Measurements from ENCODE around the gene FOXE3. TPM values are rescaled to one million over a fixed set of nuclear protein-coding genes. Genes with fewer than 3 reads are reported as not detected.

FOXE3 gene
- total RNA-seq, 1 experiment from 2014 or later = not detected

DNA sequence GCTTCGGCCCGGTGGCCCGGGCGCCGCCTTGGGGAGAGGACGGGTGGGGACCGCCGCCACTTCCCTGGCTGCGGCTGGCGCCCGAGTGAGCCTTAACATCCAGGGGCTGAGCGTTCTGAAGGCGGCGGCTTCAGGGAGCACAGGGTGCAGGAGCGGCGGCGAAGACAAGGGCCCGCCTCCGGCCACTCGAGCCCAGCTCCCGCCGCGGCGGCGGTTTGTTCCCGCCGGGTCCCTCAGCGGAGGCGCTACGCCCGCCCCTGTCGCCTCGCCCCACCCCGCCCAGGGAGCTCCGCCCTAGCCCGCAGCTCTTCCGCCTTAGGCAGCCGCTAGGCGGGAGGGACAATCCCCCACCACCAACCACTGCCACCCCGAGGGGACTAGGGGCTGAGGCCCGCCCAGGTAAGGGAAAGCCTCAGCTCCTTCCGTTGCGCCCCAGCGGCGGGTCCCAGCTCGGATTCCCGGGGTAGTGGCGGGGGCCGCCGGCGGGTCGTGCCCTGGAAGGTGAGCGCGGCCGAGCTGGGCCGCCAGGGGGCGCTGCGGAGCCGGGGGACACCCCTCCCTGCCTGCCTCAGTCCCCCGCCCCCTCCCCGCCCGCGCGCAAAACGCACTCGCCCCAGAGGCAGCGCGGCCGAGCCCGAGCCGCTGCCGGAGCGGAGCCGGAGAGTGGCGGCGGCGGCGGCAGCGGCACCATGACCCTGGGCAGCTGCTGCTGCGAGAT lies 21.5 kb downstream of the FOXE3 start, which contains the start of gene FOXD2:
TSS of gene FOXD2 (plus strand) at position 598 of the 718 bp plus-strand sequence. CDS start at position 690, 92 bp downstream.
- Mint-ChIP-seq H3K27me3 (ENCODE audit: insufficient read depth, unreplicated experiment) (no peaks in the 10 kb centered on the region), H3K4me3 (ENCODE audit: unreplicated experiment) (peak within 1 kb of the TSS; percentile 92), H3K9me3 (ENCODE audit: unreplicated experiment) (no peaks in the 10 kb centered on the region), H3K4me1 (ENCODE audit: insufficient read depth, unreplicated experiment) (peaks cover 17% of the 10 kb centered on the region), H3K36me3 (ENCODE audit: insufficient read depth, unreplicated experiment) (peaks cover 12% of the 10 kb centered on the region), H3K27ac (ENCODE audit: low read depth, unreplicated experiment) (peak within 1 kb of the TSS; percentile 35)
- intact Hi-C loops (cut with micrococcal nuclease) = loop anchor here (1.0 to 5.0 kb wide), 4 partner anchors 90 to 799 kb away; no protein-coding TSS in a partner anchor
- TF ChIP-seq, protein P1, sequence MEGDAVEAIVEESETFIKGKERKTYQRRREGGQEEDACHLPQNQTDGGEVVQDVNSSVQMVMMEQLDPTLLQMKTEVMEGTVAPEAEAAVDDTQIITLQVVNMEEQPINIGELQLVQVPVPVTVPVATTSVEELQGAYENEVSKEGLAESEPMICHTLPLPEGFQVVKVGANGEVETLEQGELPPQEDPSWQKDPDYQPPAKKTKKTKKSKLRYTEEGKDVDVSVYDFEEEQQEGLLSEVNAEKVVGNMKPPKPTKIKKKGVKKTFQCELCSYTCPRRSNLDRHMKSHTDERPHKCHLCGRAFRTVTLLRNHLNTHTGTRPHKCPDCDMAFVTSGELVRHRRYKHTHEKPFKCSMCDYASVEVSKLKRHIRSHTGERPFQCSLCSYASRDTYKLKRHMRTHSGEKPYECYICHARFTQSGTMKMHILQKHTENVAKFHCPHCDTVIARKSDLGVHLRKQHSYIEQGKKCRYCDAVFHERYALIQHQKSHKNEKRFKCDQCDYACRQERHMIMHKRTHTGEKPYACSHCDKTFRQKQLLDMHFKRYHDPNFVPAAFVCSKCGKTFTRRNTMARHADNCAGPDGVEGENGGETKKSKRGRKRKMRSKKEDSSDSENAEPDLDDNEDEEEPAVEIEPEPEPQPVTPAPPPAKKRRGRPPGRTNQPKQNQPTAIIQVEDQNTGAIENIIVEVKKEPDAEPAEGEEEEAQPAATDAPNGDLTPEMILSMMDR (IDR thresholded peaks at IDR 0.05; ENCODE audit: unreplicated experiment) = peak; percentile 97
- peak; percentile 86 for DNase-seq (ENCODE audit: unreplicated experiment)
- ChIA-PET CTCF (interaction anchor here (0.6 to 13.1 kb wide), 51 partner anchors 8 to 1077 kb away, joined by 3 to 696 read pairs (median 4); no protein-coding TSS in a partner anchor), POLR2A (interaction anchor here (0.7 to 3.3 kb wide), 11 partner anchors 16 to 289 kb away, joined by 3 to 17 read pairs (median 4); no protein-coding TSS in a partner anchor)
- no TSS peak for BruUV-seq (replicated peaks)

DNA sequence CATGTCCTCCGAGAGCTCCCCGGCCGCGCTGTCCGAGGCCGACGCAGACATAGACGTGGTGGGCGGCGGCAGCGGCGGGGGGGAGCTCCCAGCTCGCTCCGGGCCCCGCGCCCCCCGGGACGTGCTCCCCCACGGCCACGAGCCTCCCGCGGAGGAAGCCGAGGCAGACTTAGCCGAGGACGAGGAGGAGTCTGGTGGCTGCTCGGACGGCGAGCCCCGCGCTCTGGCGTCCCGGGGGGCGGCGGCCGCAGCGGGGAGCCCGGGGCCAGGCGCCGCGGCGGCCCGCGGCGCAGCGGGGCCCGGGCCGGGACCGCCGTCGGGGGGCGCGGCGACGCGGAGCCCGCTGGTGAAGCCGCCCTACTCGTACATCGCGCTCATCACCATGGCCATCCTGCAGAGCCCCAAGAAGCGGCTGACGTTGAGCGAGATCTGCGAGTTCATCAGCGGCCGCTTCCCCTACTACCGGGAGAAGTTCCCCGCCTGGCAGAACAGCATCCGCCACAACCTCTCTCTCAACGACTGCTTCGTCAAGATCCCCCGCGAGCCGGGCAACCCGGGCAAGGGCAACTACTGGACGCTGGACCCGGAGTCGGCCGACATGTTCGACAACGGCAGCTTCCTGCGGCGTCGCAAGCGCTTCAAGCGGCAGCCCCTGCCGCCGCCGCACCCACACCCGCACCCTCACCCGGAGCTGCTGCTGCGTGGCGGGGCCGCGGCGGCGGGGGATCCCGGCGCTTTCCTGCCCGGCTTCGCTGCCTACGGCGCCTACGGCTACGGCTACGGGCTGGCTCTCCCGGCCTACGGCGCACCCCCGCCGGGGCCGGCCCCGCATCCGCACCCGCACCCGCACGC lies 22.3 kb downstream of the FOXE3 start:
- Mint-ChIP-seq H3K27me3 (ENCODE audit: insufficient read depth, unreplicated experiment) (no peaks in the 10 kb centered on the region), H3K4me3 (ENCODE audit: unreplicated experiment) (peak overlapping the region; percentile 92), H3K27ac (ENCODE audit: low read depth, unreplicated experiment) (no peak overlapping the region), H3K9me3 (ENCODE audit: unreplicated experiment) (no peaks in the 10 kb centered on the region), H3K36me3 (ENCODE audit: insufficient read depth, unreplicated experiment) (peaks cover 7% of the 10 kb centered on the region), H3K4me1 (ENCODE audit: insufficient read depth, unreplicated experiment) (peaks cover 11% of the 10 kb centered on the region)
- intact Hi-C loops (cut with micrococcal nuclease) = loop anchor here (5.0 kb wide), 1 partner anchor 89 kb away; no protein-coding TSS in a partner anchor
- POLR2A ChIA-PET = interaction anchor here (0.7 to 3.3 kb wide), 9 partner anchors 15 to 288 kb away, joined by 3 to 17 read pairs (median 6); no protein-coding TSS in a partner anchor
- no TSS peak for BruUV-seq (replicated peaks)
- CTCF ChIA-PET = interaction anchor here (0.6 to 13.1 kb wide), 37 partner anchors 10 to 1076 kb away, joined by 3 to 696 read pairs (median 5); no protein-coding TSS in a partner anchor
- no peak for DNase-seq (ENCODE audit: unreplicated experiment)
- TF ChIP-seq, protein P1 (IDR thresholded peaks at IDR 0.05; ENCODE audit: unreplicated experiment) = no peak

DNA sequence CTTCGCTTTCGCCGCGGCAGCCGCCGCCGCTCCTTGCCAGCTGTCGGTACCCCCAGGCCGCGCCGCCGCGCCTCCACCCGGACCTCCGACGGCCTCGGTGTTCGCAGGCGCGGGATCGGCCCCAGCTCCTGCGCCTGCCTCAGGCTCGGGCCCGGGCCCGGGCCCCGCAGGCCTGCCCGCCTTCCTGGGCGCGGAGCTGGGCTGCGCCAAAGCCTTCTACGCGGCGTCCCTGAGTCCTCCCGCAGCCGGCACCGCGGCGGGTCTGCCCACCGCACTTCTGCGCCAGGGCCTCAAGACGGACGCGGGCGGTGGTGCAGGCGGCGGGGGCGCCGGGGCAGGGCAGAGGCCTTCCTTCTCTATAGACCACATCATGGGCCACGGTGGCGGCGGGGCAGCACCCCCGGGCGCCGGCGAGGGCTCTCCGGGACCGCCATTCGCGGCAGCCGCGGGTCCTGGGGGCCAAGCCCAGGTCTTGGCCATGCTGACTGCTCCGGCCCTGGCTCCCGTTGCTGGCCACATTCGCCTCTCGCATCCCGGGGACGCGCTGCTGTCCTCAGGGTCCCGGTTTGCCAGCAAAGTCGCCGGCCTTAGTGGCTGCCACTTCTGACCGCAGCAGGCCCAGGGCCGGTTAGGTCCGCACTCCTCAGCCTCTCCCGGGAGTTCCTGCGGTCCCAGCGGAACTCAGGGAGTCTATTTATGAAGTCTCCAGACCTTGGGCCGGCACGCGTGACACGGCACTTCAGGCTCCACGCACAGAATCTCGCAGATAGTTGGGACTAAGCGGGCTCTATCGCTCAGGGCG lies 23.1 kb downstream of the FOXE3 start:
- Mint-ChIP-seq H3K27ac (ENCODE audit: low read depth, unreplicated experiment) (no peak overlapping the region), H3K4me1 (ENCODE audit: insufficient read depth, unreplicated experiment) (peaks cover 9% of the 10 kb centered on the region), H3K4me3 (ENCODE audit: unreplicated experiment) (no peak overlapping the region), H3K36me3 (ENCODE audit: insufficient read depth, unreplicated experiment) (peaks cover 4% of the 10 kb centered on the region), H3K9me3 (ENCODE audit: unreplicated experiment) (no peaks in the 10 kb centered on the region), H3K27me3 (ENCODE audit: insufficient read depth, unreplicated experiment) (peaks cover 5% of the 10 kb centered on the region)
- ChIA-PET CTCF (interaction anchor here (1.2 to 13.1 kb wide), 6 partner anchors 8 to 276 kb away, joined by 3 to 696 read pairs (median 31); no protein-coding TSS in a partner anchor), POLR2A (interaction anchor here (2.1 kb wide), 1 partner anchor 287 kb away, joined by 13 read pairs; no protein-coding TSS in a partner anchor)
- no TSS peak for BruUV-seq (replicated peaks)
- DNase-seq (ENCODE audit: unreplicated experiment) = no peak
- TF ChIP-seq, protein P1 (IDR thresholded peaks at IDR 0.05; ENCODE audit: unreplicated experiment) = no peak
- intact Hi-C loops (cut with micrococcal nuclease) = loop anchor here (5.0 kb wide), 1 partner anchor 88 kb away; no protein-coding TSS in a partner anchor

Data from MCF 10A (cell line).